22Rv1 (cell line): ENCODE results near the gene KCNIP3.

Source experiments
- ZFX ChIP-seq: fragments of 450-650 bp; IDR thresholded peaks from 2 replicates; pipeline ENCODE4 v1.6.1; 2017; ENCODE audit warnings: antibody characterized with exemption, borderline replicate concordance
- TF ChIP-seq, protein P1 (sequence below): fragments of 450-650 bp; IDR thresholded peaks from 2 replicates; pipeline ENCODE4 v1.5.1; 2017; ENCODE audit warnings: mild to moderate bottlenecking

DNA sequence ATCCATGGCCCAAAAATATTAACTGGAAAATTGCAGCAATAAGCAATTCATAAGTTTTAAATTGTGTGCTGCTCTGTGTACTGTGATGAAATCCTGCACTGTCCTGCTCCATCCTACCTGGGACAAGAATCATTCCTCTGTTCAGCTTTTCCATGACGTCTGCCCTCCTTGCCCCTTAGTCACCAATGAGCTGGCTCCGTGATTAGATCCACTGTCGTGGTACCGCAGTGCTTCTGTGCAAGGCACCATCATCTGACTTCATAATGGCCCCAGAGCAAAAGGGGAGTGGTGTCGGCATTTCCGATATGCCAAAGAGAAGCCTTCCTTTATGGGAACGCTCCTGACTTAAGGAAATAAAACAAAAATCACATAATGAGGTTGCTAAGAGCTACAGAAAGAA is 101.9 kb downstream of the KCNIP3 start:
- TF ChIP-seq, protein P1, sequence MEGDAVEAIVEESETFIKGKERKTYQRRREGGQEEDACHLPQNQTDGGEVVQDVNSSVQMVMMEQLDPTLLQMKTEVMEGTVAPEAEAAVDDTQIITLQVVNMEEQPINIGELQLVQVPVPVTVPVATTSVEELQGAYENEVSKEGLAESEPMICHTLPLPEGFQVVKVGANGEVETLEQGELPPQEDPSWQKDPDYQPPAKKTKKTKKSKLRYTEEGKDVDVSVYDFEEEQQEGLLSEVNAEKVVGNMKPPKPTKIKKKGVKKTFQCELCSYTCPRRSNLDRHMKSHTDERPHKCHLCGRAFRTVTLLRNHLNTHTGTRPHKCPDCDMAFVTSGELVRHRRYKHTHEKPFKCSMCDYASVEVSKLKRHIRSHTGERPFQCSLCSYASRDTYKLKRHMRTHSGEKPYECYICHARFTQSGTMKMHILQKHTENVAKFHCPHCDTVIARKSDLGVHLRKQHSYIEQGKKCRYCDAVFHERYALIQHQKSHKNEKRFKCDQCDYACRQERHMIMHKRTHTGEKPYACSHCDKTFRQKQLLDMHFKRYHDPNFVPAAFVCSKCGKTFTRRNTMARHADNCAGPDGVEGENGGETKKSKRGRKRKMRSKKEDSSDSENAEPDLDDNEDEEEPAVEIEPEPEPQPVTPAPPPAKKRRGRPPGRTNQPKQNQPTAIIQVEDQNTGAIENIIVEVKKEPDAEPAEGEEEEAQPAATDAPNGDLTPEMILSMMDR, result no peak
- TF ChIP-seq ZFX, result no peak
